ENCODE results near the gene SIK2.

The SIK2 gene

DNA sequence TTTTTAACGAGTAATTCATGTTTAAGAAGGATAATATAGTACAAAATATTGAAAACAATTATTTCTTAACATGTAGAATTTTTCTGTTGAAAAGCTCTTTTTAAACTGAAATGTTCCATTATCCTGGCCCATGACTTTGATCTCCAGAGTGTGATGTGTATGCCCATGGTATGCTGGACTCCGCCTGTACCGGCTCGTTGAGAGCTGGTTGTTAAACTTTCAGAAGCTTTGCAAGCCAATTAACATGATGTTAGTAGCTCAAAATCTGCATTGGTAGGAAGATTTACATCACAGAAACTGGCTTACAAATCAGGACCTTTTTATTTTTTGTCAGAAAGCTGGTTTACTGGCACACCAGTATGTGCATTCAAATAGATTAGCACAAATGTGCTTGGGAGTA, 15.0 kb downstream of the SIK2 start:
- no peak overlapping the region for H2BK120ac ChIP-seq (ENCODE audit: low read depth, low read length)
- no CpG with 5 or more reads among the region's 4 CpGs for WGBS (ENCODE audit: extremely low coverage, insufficient coverage, low lambda C conversion rate)
- H2AK5ac ChIP-seq (ENCODE audit: low read length) = no peak overlapping the region

DNA sequence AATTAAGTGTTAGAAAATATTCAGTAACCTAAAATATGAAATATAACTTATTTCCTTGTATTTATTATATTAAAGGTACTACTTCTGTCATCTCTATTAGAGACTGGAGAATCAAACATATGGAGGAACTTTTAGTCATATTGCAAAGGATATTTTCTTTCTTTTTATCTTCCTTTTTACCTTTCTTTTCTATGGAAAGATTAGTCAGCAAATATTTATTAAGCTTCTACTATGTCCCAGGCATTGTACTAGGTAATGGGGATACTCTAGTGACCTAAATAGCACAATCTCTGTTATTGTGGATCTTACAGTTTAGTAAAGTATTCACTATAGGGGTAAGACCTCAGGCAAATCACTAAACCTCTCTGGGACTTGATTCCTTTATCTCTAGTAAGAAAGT, 18.3 kb downstream of the SIK2 start:
- H2BK5ac ChIP-seq (ENCODE audit: low read length) = no peak overlapping the region
- H2BK120ac ChIP-seq (ENCODE audit: low read depth, low read length) = no peak overlapping the region
- no peaks in the 10 kb centered on the region for H3K79me1 ChIP-seq (ENCODE audit: low read length)
- H4K5ac ChIP-seq (ENCODE audit: low read length) = no peak overlapping the region
- no peak overlapping the region for H2AK5ac ChIP-seq (ENCODE audit: low read length)
- H3K79me2 ChIP-seq (ENCODE audit: control insufficient read depth, insufficient read depth, low read length) = no peaks in the 10 kb centered on the region
- no peaks in the 10 kb centered on the region for H3K36me3 ChIP-seq (ENCODE audit: control insufficient read depth, insufficient read depth, low read length)
- H3K9ac ChIP-seq (ENCODE audit: low read length) = no peak overlapping the region
- H3K56ac ChIP-seq (ENCODE audit: low read length) = no peak overlapping the region
- H3K27me3 ChIP-seq (ENCODE audit: insufficient read depth, low read length, poor library complexity) = no peaks in the 10 kb centered on the region
- no peak for DNase-seq
- no peak overlapping the region for H3K4ac ChIP-seq (ENCODE audit: low read depth, low read length)
- H3K4me2 ChIP-seq (ENCODE audit: low read length) = no peak overlapping the region
- H3K18ac ChIP-seq (ENCODE audit: low read length) = no peak overlapping the region
- no peaks in the 10 kb centered on the region for H3K4me1 ChIP-seq (ENCODE audit: control insufficient read depth, low read depth, low read length)
- no peak overlapping the region for H3K4me3 ChIP-seq (ENCODE audit: low read length)
- H4K8ac ChIP-seq (ENCODE audit: low read depth, low read length) = no peak overlapping the region
- no peak overlapping the region for H2BK15ac ChIP-seq (replicated peaks; ENCODE audit: low read depth)
- H3K27ac ChIP-seq (ENCODE audit: low read depth, low read length) = no peak overlapping the region
- no peak overlapping the region for H3K23ac ChIP-seq (ENCODE audit: low read length)

More for the DNA sequence above, 15.0 kb downstream of the SIK2 start:
- H3K9ac ChIP-seq (ENCODE audit: low read length) = no peak overlapping the region
- no peak overlapping the region for H4K8ac ChIP-seq (ENCODE audit: low read depth, low read length)
- no peak for DNase-seq
- H3K23ac ChIP-seq (ENCODE audit: low read length) = no peak overlapping the region
- H3K27ac ChIP-seq (ENCODE audit: low read depth, low read length) = no peak overlapping the region
- no peak overlapping the region for H4K5ac ChIP-seq (ENCODE audit: low read length)
- H3K27me3 ChIP-seq (ENCODE audit: insufficient read depth, low read length, poor library complexity) = no peaks in the 10 kb centered on the region
- no peak overlapping the region for H2BK5ac ChIP-seq (ENCODE audit: low read length)
- no peak overlapping the region for H3K56ac ChIP-seq (ENCODE audit: low read length)
- no peaks in the 10 kb centered on the region for H3K79me1 ChIP-seq (ENCODE audit: low read length)
- no peak overlapping the region for H3K4me2 ChIP-seq (ENCODE audit: low read length)
- H3K18ac ChIP-seq (ENCODE audit: low read length) = no peak overlapping the region
- no peaks in the 10 kb centered on the region for H3K36me3 ChIP-seq (ENCODE audit: control insufficient read depth, insufficient read depth, low read length)
- H3K79me2 ChIP-seq (ENCODE audit: control insufficient read depth, insufficient read depth, low read length) = no peaks in the 10 kb centered on the region
- no peak overlapping the region for H3K4me3 ChIP-seq (ENCODE audit: low read length)
- no peak overlapping the region for H2BK15ac ChIP-seq (replicated peaks; ENCODE audit: low read depth)
- H3K4ac ChIP-seq (ENCODE audit: low read depth, low read length) = no peak overlapping the region
- H3K4me1 ChIP-seq (ENCODE audit: control insufficient read depth, low read depth, low read length) = no peaks in the 10 kb centered on the region

DNA sequence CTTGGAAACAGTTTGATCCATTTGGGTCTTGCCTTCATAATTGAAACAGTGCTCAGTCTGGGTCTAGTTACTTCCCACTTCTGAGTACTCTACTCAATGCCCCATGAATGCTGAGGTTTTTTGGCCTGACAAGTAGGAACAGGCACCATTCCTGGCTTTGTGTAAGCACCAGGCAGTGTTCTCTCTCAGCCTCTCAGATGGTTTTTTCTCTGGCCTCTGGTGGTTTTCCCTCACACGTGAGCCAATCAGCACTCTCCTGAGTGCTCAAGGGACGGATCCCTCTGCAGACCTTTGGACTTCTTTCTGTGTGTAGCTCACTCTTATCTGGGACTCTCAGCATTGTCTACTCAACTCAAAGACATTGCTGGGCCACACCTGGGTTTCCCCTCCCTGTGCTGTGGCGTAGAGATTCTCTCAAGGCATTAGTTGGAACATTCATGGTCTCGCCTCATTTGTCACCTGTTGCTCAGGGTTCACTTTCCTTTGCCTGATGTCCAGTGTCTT, 21.3 kb downstream of the SIK2 start:
- H3K4me1 ChIP-seq (ENCODE audit: control insufficient read depth, low read depth, low read length) = no peaks in the 10 kb centered on the region
- no peak overlapping the region for H3K27ac ChIP-seq (ENCODE audit: low read depth, low read length)
- no peaks in the 10 kb centered on the region for H3K79me2 ChIP-seq (ENCODE audit: control insufficient read depth, insufficient read depth, low read length)
- H3K4me2 ChIP-seq (ENCODE audit: low read length) = no peak overlapping the region
- no peak overlapping the region for H2AK5ac ChIP-seq (ENCODE audit: low read length)
- H2BK5ac ChIP-seq (ENCODE audit: low read length) = no peak overlapping the region
- no peak overlapping the region for H4K5ac ChIP-seq (ENCODE audit: low read length)
- H3K27me3 ChIP-seq (ENCODE audit: insufficient read depth, low read length, poor library complexity) = no peaks in the 10 kb centered on the region
- H3K4ac ChIP-seq (ENCODE audit: low read depth, low read length) = no peak overlapping the region
- H3K9ac ChIP-seq (ENCODE audit: low read length) = no peak overlapping the region
- H3K36me3 ChIP-seq (ENCODE audit: control insufficient read depth, insufficient read depth, low read length) = no peaks in the 10 kb centered on the region
- H3K4me3 ChIP-seq (ENCODE audit: low read length) = no peak overlapping the region
- H3K23ac ChIP-seq (ENCODE audit: low read length) = no peak overlapping the region
- no peak overlapping the region for H3K56ac ChIP-seq (ENCODE audit: low read length)
- no peaks in the 10 kb centered on the region for H3K79me1 ChIP-seq (ENCODE audit: low read length)
- no peak overlapping the region for H4K8ac ChIP-seq (ENCODE audit: low read depth, low read length)
- WGBS (ENCODE audit: extremely low coverage, insufficient coverage, low lambda C conversion rate) = no CpG with 5 or more reads among the region's 4 CpGs
- H3K18ac ChIP-seq (ENCODE audit: low read length) = no peak overlapping the region
- H2BK120ac ChIP-seq (ENCODE audit: low read depth, low read length) = no peak overlapping the region
- DNase-seq = no peak
- no peak overlapping the region for H2BK15ac ChIP-seq (replicated peaks; ENCODE audit: low read depth)

DNA sequence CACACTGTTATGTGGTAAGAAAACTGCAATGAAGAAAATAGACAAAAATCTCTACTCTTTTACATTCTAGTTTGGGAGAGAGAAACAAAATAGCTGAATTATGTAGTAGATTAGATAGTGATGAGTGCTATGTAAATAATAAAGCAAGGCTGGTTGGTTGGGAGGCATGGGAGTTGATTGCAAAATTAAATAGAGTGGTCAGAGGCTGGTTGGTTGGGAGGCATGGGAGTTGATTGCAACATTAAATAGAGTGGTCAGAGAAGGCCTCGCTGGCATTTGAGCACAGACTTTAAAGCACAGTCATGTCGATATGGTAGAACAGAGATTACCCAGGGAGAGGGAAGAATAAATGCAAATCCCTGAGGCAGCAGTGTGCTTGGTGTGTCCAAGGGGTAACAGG, 22.4 kb downstream of the SIK2 start:
- DNase-seq = no peak

DNA sequence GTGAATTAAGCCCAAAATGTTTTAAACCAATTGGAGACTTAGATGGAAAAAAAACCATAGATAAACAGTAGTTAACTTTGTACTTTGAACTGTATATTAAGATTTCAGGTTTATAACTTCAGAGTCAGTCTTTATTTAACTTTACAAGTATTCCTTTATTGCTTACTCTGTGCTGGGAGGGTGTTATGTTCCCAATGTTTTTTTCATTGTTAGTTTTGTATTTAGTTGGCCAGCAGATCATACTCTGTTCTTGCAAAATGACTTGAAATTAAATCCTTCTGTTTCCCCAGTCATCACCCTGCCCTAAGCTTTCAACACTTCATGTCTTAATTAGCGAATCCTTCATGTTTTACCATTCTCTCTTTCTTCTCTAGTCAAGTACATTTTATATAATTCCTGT, 25.3 kb downstream of the SIK2 start:
- Histone ChIP-seq H2BK5ac (ENCODE audit: low read length) (no peak overlapping the region), H3K79me1 (ENCODE audit: low read length) (no peaks in the 10 kb centered on the region), H3K4me2 (ENCODE audit: low read length) (no peak overlapping the region), H3K9ac (ENCODE audit: low read length) (no peak overlapping the region), H3K56ac (ENCODE audit: low read length) (no peak overlapping the region), H3K23ac (ENCODE audit: low read length) (no peak overlapping the region), H3K36me3 (ENCODE audit: control insufficient read depth, insufficient read depth, low read length) (no peaks in the 10 kb centered on the region), H3K4ac (ENCODE audit: low read depth, low read length) (no peak overlapping the region), H2BK15ac (replicated peaks; ENCODE audit: low read depth) (no peak overlapping the region), H3K79me2 (ENCODE audit: control insufficient read depth, insufficient read depth, low read length) (no peaks in the 10 kb centered on the region), H3K4me1 (ENCODE audit: control insufficient read depth, low read depth, low read length) (no peaks in the 10 kb centered on the region), H3K4me3 (ENCODE audit: low read length) (no peak overlapping the region), H2AK5ac (ENCODE audit: low read length) (no peak overlapping the region), H2BK120ac (ENCODE audit: low read depth, low read length) (no peak overlapping the region), H4K5ac (ENCODE audit: low read length) (no peak overlapping the region), H3K18ac (ENCODE audit: low read length) (no peak overlapping the region), H3K27ac (ENCODE audit: low read depth, low read length) (no peak overlapping the region), H3K27me3 (ENCODE audit: insufficient read depth, low read length, poor library complexity) (no peaks in the 10 kb centered on the region), H4K8ac (ENCODE audit: low read depth, low read length) (no peak overlapping the region)
- no peak for DNase-seq
- no CpG with 5 or more reads among the region's 1 CpG for WGBS (ENCODE audit: extremely low coverage, insufficient coverage, low lambda C conversion rate)

More for the DNA sequence above, 22.4 kb downstream of the SIK2 start:
- Histone ChIP-seq H3K23ac (ENCODE audit: low read length) (no peak overlapping the region), H3K4me3 (ENCODE audit: low read length) (no peak overlapping the region), H3K9ac (ENCODE audit: low read length) (no peak overlapping the region), H4K5ac (ENCODE audit: low read length) (no peak overlapping the region), H4K8ac (ENCODE audit: low read depth, low read length) (no peak overlapping the region), H3K36me3 (ENCODE audit: control insufficient read depth, insufficient read depth, low read length) (no peaks in the 10 kb centered on the region), H3K4me1 (ENCODE audit: control insufficient read depth, low read depth, low read length) (no peaks in the 10 kb centered on the region), H2BK120ac (ENCODE audit: low read depth, low read length) (no peak overlapping the region), H3K27ac (ENCODE audit: low read depth, low read length) (no peak overlapping the region), H3K56ac (ENCODE audit: low read length) (no peak overlapping the region), H3K4me2 (ENCODE audit: low read length) (no peak overlapping the region), H3K79me2 (ENCODE audit: control insufficient read depth, insufficient read depth, low read length) (no peaks in the 10 kb centered on the region), H2BK15ac (replicated peaks; ENCODE audit: low read depth) (no peak overlapping the region), H3K4ac (ENCODE audit: low read depth, low read length) (no peak overlapping the region), H2AK5ac (ENCODE audit: low read length) (no peak overlapping the region), H3K79me1 (ENCODE audit: low read length) (no peaks in the 10 kb centered on the region), H2BK5ac (ENCODE audit: low read length) (no peak overlapping the region), H3K18ac (ENCODE audit: low read length) (no peak overlapping the region), H3K27me3 (ENCODE audit: insufficient read depth, low read length, poor library complexity) (no peaks in the 10 kb centered on the region)
- no CpG with 5 or more reads among the region's 2 CpGs for whole genome bisulfite sequencing (ENCODE audit: extremely low coverage, insufficient coverage, low lambda C conversion rate)

DNA sequence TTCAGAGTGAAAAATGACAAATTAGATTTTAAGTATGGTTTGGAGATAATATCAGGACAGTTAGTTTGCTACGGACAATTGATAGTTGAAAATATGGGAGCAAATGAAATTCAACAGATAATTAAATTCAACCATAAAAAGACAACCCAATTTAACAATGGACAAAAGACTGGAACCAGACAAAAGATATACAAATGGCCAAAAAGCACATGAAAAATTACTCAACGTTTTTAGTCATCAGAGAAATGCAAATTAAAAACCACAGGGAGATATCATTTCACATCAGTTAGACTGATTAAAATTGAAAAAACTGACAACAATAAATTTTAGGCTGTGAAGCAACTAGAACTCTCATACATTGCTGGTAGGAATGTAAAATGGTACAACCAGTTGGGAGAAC, 27.2 kb downstream of the SIK2 start:
- no peak overlapping the region for H3K27ac ChIP-seq (ENCODE audit: low read depth, low read length)
- no peak overlapping the region for H2BK120ac ChIP-seq (ENCODE audit: low read depth, low read length)
- H3K4ac ChIP-seq (ENCODE audit: low read depth, low read length) = no peak overlapping the region
- no peak for DNase-seq
- no peak overlapping the region for H2BK5ac ChIP-seq (ENCODE audit: low read length)
- H3K4me3 ChIP-seq (ENCODE audit: low read length) = no peak overlapping the region
- H3K79me1 ChIP-seq (ENCODE audit: low read length) = no peaks in the 10 kb centered on the region
- H4K5ac ChIP-seq (ENCODE audit: low read length) = no peak overlapping the region
- no peaks in the 10 kb centered on the region for H3K4me1 ChIP-seq (ENCODE audit: control insufficient read depth, low read depth, low read length)
- no CpG with 5 or more reads among the region's 2 CpGs for WGBS (ENCODE audit: extremely low coverage, insufficient coverage, low lambda C conversion rate)
- H3K23ac ChIP-seq (ENCODE audit: low read length) = no peak overlapping the region
- no peak overlapping the region for H3K4me2 ChIP-seq (ENCODE audit: low read length)
- no peak overlapping the region for H4K8ac ChIP-seq (ENCODE audit: low read depth, low read length)
- no peak overlapping the region for H2BK15ac ChIP-seq (replicated peaks; ENCODE audit: low read depth)
- no peaks in the 10 kb centered on the region for H3K27me3 ChIP-seq (ENCODE audit: insufficient read depth, low read length, poor library complexity)
- no peak overlapping the region for H3K18ac ChIP-seq (ENCODE audit: low read length)
- no peak overlapping the region for H3K56ac ChIP-seq (ENCODE audit: low read length)
- no peaks in the 10 kb centered on the region for H3K36me3 ChIP-seq (ENCODE audit: control insufficient read depth, insufficient read depth, low read length)
- H3K9ac ChIP-seq (ENCODE audit: low read length) = no peak overlapping the region
- no peak overlapping the region for H2AK5ac ChIP-seq (ENCODE audit: low read length)
- H3K79me2 ChIP-seq (ENCODE audit: control insufficient read depth, insufficient read depth, low read length) = no peaks in the 10 kb centered on the region

All from mesendoderm (in vitro differentiated cells).